Dermis blood vessel endothelial cell (primary cell): Measurements from ENCODE around the gene CYP51A1. TPM values are rescaled to one million over a fixed set of nuclear protein-coding genes. Genes with fewer than 3 reads are reported as not detected.
"Not testable (repeated sequence)": the region's sequence is repeated elsewhere in the genome, so short reads cannot be mapped to it uniquely, and the experiment has no call there.

Experiments
- DNase-seq: peaks from one replicate; pipeline ENCODE4 v3.0.0; 2010
- total RNA-seq: library from RNA; depleted of rRNA; stranded (reverse); fragments of >200 nt; gene quantifications from 2 replicates; pipeline ENCODE4 v1.2.3, GENCODE V29; 2014

The CYP51A1 gene
- 183 and 218 TPM in 2 replicates for total RNA-seq

- DNase-seq, result peak; percentile 94
These were observed at the start of gene CYP51A1 for GRCh38 chr7:92134271-92135051. TSS of gene CYP51A1 (minus strand) at chr7:92134477. CDS start at chr7:92134364, 113 bp downstream.

GRCh38 chr7:92178928-92179924, 44.9 kb upstream of the CYP51A1 start, which contains the start of gene LRRD1:
TSS of gene LRRD1 (minus strand) at chr7:92179142. CDS start at chr7:92165202, 13,940 bp downstream.
- DNase-seq, result peak; percentile 90

GRCh38 chr7:92177362-92177761, 43.1 kb upstream of the CYP51A1 start:
- peak; percentile 3 for DNase-seq

- not testable (repeated sequence) for DNase-seq
These were observed 35.3 kb upstream of the CYP51A1 start for GRCh38 chr7:92169529-92169928.

GRCh38 chr7:92161271-92161670, 27.0 kb upstream of the CYP51A1 start:
- no peak for DNase-seq

GRCh38 chr7:92158660-92159575, 24.6 kb upstream of the CYP51A1 start:
- no peak for DNase-seq

GRCh38 chr7:92156990-92157389, 22.7 kb upstream of the CYP51A1 start:
- DNase-seq, result no peak

- DNase-seq, result no peak
These were observed 20.9 kb upstream of the CYP51A1 start for GRCh38 chr7:92155108-92155739.

GRCh38 chr7:92150450-92151017, 16.3 kb upstream of the CYP51A1 start:
- no peak for DNase-seq

GRCh38 chr7:92149736-92150239, 15.5 kb upstream of the CYP51A1 start:
- DNase-seq, result no peak

GRCh38 chr7:92143192-92143880, 9.1 kb upstream of the CYP51A1 start:
- DNase-seq, result not testable (repeated sequence)

- not testable (repeated sequence) for DNase-seq
These were observed 8.5 kb upstream of the CYP51A1 start for GRCh38 chr7:92142791-92143190.

- no peak for DNase-seq
These were observed 6.9 kb upstream of the CYP51A1 start for GRCh38 chr7:92141161-92141560.

GRCh38 chr7:92137557-92137956, 3.3 kb upstream of the CYP51A1 start:
- no peak for DNase-seq

- peak; percentile 50 for DNase-seq
These were observed 994 bp upstream of the CYP51A1 start for GRCh38 chr7:92135052-92135889.

- DNase-seq, result peak; percentile 80
These were observed 473 bp downstream of the CYP51A1 start for GRCh38 chr7:92133737-92134270.

- DNase-seq, result no peak
These were observed 1.0 kb downstream of the CYP51A1 start for GRCh38 chr7:92133133-92133736.

GRCh38 chr7:92131764-92132330, 2.4 kb downstream of the CYP51A1 start:
- DNase-seq, result no peak
